GM19238 (cell line): ENCODE measurements around the gene VPS4A.
"Not testable (repeated sequence)": the region's sequence is repeated elsewhere in the genome, so short reads cannot be mapped to it uniquely, and the experiment has no call there.

ENCODE experiments used
- DNase-seq: peaks from one replicate; pipeline ENCODE4 v3.0.0; 2011; ENCODE audit warnings: low spot score; ENCODE audit not compliant: insufficient read length

Gene VPS4A

DNA sequence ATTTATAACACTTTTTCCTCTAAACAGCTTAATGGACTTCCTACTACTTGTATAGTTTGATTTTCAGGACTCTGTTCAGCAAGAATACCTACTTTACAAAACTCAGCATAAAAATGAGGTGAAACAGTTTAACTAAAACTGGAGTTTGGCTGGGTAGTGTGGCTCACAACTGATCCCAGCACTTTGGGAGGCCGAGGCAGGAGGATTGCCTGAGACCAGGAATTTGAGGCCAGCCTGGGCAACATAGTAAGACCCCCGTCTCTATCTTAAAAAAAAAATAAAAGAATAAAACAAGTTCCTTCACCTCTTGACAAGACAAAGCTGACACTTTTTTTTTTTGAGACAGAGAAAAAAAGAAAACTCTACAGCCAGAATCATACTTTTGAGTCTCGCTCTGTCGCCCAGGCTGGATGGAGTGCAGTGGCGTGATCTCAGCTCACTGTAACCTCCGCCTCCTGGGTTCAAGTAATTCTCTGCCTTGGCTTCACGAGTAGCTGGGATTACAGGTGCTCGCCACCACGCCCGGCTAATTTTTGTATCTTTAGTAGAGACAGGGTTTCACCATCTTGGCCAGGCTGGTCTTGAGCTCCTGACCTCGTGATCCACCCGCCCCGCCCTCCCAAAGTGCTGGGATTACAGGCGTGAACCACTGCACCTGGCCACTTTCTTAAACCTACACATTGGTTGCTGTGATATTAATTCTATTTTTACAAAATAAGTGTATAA lies 16.6 kb downstream of the VPS4A start:
- DNase-seq: no peak

DNA sequence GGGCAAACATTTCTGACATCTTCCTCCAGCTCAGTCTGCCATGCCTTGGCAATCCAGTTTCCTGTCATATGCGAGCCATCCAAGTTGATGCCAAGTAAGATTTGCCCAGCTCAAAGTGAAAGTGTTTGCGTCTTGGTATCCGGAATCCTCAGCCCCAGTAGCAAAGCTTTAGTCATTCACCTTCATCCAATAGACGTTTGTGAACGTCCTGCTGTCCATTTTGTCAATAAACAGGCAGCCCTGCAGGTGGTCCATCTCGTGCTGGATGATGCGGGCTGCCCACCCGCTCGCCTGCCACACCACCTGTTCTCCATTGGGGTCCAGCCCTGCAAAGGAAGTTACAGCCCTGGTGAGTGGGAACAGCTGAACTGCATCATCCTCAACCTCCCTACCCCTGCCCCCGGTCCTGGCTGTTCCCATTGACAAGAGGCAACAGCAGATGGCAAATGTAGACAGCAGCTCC lies 17.7 kb downstream of the VPS4A start:
- no peak for DNase-seq

DNA sequence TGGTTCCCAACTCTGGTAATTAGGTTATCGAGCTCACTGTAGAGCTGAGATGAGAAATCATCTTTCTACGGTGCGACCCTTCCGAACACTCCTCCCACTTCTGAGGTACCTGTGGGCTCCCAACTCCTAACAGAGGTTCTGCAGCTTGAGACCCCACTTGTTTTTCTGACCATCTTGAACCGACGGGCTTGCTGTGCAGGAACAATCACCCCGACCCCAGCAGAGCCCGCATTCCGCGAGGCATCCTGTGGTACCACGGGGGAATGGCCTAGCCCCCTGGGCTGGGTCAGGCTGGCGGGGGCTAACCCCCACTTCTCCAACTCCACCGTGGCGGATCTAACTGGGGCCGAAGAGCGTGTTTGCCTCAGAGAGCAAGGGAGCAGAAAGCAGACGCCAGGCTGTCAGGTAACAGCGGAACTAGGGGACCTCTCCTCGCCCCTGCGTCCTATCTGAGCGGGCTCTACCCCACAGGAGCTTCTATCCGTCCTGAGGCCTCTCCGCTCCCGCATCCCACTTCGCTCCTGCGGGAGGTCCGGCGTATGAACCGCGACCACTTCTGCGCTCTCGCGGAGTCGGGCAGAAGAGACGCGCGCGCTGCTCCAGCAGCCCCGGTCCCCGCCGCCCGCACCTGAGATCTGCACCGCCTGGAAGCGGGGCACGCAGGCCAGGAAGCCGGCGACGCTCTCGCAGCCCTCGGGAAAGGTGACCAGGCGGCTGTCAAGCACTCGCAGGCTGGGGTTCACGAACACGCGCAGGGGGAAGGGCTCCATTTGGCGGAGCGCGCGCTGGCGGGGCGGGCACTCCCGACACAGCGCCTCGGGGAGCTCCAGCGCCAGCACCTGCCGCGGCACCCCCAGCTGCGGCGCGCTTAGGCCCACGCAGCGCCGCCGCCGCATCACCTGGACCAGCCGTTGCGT lies 18.5 kb downstream of the VPS4A start:
- DNase-seq: no peak

DNA sequence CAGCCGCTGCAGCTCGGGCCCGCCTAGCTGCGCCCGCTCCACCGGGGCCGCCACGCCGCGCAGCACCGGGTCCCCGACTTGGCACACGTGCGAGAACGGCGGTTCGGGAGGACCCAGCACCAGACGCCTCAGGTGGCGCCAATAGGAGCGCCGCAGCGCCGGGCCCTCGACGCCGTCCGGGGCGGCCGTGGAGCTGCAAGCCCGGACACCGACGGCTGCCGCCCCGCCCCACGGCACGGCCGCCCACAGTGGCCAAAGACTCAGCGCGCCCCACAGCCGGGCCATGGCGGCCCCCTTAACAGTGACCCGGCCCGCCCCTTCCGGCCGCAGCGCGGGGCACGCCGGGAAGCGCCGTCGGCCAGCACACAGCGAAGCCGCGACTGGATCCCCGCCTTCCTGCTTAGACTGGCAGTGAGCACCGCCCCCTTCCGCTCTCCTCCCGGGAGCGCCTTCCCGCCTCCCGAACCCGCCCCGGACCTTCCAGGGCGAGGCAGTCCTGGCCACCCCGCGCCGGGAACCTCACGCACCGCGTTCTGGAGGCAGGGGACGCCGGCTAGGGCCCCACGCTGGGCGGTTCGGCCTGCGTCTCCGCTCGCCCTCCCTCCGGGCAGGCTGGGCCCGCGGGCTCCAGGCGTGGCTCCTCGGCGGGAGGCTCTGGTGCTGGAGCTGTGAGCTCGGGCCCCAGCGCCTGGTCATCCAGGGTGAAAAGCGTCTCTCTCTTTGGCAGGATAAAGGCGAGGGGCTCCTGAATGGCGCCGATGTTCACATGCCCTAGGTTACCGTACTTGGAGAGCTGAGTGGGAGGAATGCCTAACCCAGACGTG lies 19.3 kb downstream of the VPS4A start, which contains the start of gene PDF:
TSS of gene PDF (minus strand) at position 303 of the 824 bp plus-strand sequence. CDS start at position 285, 18 bp downstream.
- peak; percentile 95 for DNase-seq

DNA sequence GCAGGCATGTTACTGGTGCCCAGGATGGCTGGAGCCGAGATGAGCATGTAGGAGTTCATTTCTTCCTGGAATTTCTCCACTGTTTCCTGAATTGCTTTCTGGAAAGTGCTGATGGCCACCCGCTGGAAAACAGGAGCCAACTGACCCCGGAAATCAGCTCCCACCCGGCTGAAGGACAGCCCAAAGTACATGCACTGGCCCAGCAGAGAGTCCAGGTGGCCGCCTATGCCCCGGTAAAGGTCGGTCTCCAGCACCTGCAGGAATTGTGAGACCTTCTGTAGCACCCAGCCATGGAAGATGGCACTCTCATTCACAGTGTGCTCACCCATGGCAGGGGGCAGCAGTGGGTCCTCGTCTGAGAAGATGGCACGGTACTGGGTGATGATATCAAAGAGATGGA lies 23.5 kb downstream of the VPS4A start:
- DNase-seq: no peak

DNA sequence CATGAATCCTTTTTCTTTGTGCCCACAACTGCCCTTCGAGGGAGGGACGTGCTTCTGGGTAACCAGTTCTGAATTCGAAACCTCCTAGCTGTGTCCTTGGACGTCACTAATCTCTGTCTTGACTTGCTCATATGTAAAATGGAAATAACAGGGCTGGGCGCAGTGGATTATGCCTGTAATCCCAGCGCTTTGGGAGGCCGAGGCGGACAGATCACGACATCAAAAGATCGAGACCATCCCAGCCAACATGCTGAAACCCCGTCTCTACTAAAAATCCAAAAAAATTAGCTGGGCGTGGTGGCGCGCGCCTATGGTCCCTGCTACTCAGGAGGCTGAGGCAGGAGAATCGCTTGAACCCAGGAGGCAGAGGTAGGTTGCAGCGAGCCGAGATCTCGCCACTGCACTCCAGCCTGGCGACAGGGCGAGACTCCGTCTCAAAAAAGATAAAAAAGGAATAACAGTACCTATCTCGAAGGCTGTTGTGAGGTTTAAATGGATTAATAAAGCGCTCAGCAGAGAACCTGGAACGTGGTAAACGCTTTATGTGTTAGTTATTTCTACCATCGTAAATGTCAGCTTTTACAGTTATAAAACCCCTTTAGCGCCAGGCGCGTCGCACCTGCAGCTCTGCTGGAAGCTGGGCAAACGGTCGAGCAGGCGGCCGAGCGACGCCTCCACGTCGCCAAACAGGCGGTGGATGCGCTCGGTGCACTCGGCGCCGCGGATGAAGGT lies 27.6 kb downstream of the VPS4A start:
- DNase-seq: no peak

DNA sequence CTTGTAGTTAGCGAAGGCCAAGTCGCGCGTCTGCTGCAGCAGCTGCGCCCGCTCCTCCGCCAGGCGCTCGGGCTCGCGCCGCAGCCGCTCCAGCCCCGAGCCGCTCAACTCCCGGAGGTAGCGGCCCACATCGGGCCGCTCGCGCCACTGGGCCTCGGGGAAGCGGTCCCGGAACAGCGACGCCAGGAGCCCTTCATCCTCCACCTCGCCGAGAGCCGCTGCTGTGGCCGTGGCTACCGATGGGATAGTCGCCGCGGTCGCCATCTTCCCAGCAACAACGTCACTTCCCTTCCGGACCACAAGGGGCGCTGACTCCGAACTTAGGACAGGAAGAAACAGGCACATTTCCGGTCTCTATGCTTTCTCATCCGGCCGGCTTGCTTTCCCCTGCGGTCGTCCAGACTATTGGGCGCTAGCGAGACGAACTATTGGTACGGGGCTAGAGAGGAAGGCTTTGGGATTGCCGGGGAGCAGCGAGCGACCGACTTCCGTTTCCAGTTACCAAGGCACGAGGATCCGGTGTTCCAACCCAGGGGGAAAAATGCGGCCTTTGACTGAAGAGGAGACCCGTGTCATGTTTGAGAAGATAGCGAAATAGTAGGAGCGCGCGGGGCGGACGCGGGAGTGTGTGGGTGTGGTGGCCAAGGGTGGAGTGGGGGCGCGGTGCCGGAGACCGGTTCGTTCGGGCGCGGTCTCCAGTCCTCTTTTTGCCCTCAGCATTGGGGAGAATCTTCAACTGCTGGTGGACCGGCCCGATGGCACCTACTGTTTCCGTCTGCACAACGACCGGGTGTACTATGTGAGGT lies 28.3 kb downstream of the VPS4A start, which contains the start of the genes COG8 and NIP7:
TSS of gene COG8 (minus strand) at position 276 of the 806 bp plus-strand sequence. CDS start at position 264, 12 bp downstream.
TSS of gene NIP7 (plus strand) at position 484 of the 806 bp plus-strand sequence. CDS start at position 542, 58 bp downstream.
- peak; percentile 89 for DNase-seq

DNA sequence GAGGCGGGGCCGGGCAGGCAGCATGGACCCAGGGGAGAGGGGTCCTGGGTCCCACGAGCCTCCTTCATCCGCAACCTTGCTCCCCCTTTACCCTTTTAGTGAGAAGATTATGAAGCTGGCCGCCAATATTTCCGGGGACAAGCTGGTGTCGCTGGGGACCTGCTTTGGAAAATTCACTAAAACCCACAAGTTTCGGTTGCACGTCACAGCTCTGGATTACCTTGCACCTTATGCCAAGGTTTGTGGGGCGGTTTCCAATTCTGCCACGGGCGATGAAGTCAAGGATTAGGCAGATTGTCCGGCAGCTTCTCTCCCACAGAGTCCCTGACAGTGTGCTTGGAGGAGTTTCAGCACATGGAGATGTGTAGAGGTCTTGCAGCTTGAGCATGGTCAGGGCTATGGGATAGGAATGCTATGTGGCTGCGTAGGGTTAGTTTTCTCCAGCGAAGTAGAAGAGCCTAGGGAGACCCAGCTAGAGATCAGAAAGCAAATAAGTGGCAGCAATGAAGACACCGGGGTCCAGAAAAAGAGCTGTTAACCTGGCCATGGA lies 29.0 kb downstream of the VPS4A start:
- no peak for DNase-seq

DNA sequence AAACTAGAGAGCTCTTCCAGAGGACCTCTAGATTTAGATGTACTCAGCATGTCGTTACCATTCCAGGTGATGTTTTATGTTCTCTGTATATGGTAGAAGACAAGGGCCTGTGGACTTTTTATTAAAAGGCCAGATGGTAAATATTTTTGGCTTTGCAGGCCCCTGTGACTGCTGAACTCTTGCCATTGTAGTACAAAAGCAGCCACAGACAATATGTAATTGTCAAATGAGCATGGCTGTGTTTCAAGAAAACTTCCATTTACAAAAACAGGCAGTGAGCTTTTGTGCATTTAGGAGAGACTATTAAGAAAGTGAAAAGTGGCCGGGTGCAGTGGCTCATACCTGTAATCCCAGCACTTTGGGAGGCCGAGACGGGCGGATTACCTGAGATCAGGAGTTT lies 33.0 kb downstream of the VPS4A start:
- DNase-seq: no peak

DNA sequence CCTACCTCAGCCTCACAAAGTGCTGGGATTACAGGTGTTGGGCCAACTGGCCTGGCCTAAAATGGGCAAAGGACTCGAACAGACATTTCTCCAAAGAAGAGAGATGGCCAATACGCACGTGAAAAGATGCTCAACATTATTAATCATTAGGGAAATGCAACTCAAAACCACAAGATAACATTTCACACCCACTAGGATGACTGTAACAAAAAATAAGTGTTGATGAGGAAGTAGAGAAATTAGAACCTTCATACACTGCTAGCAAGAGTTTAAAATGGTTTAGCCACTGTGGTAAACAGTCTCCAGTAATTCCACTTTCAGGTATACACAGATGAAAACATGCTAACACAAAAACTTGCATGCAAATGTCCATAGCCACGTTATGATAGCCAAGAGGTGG lies 34.8 kb downstream of the VPS4A start:
- no peak for DNase-seq

DNA sequence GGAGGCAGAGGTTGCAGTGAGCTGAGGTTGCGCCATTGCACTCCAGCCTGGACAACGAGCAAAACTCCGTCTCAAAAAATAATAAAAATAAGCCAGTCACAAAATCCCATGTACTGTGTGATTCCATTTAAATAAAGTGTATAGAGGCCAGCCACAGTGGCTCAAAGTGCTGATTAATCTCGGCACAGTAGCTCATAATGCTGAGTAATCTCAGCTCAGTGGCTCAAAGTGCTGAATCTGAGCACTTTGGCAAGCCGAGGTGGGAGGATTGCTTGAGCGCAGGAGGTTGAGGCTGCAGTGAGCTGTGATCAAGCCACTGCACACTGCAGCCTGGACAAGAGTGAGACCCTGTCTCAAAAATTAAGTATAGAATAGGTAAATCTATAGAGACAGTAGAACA lies 35.5 kb downstream of the VPS4A start:
- DNase-seq: no peak

DNA sequence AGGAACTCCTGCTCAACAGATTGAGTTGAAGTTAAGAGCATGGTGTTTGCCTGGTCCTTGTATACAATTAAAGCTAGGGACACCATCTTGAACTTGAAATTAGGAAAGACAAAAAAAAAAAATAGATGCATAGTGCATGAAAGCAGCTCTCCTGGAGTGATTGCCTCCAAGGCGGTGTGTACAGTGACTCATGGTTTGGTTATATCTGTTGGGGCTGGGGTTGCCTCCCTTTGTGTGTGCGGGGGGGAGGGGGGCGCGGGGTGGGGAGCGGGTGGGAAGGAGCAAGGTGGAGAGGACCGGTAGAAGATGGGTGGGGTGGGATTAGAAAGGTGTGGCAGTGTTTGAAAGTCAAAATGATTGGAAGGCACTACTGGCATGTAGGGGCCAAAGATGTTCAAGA lies 37.1 kb downstream of the VPS4A start:
- DNase-seq: no peak

DNA sequence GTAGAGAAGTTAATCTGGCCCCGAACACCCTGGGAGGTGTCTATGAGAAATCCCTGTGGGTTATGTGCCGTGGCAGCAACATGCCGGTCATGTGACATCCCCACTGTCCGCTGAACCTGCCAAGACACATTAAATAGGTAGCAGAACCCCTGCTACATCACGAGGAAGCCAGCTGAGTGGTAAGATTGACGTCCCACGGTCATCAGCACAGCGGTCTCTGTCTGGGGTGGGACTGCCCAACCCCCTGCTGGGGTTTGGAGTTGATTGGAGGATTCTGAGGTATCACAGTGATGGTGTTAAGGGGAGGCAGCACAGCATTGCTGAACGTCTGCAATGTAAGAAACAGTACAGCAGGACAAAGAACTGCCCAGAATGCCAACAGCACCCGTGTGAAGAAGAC lies 38.4 kb downstream of the VPS4A start:
- no peak for DNase-seq

DNA sequence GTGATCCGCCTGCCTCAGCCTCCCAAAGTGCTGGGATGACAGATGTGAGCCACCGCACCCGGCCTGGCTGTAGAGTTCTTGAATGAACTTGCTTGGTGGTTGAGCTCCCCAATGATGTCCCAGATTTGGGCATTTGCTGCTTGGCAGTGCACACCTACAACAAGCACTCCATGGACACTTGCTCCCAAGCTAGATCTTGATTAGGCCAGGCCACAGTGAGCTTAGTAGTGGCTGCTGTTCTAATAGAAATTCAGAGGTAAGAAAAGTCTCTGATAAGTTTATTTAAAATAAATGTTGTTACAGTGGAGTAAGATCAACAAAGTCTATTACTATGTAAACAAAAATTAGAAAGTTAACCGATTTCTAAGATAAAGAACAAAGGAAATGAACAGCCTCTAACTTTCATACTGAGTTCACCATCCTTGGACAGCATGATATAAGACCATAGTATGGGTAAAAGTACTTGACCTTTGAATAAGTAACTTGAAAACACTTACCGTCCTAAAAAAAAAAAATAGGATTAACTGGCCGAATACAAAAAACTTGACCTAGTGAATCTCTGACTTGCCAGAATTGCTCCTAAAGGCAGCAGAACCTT lies 39.5 kb downstream of the VPS4A start:
- no peak for DNase-seq

DNA sequence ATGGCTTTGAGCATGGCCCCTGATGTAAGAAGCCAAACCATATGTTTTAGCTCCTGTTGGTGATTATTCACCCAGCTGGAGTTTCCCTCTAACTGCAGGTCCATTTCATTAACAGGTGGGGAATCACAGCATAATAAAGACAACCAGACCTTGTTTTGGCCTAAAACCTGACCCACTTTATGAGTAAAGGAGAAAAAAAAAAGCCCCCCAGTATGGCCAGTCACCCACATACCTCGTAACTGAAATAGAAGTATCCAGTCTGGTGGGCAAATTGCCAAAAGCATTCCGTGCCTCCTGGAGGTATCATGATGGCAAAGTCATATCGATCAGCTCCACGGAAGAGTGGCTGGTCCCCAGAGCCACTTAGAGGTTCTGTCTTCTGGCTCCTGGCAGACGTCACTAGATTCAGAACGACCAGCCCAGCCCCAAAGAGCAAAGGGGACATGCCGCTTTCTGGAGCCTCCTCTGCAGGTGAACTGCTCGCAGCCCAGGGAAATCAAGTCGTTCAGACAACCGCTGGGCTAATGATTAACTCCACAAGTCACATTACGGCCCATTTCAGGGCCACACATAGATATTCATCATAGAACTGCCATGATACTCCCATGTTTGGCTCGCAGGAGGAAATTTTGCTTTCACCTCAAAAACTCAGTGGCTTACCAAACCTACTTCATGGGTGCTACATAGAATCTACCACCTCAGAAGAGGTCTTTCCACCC lies 40.3 kb downstream of the VPS4A start, which contains the start of gene TMED6:
TSS of gene TMED6 (minus strand) at position 478 of the 719 bp plus-strand sequence. CDS start at position 445, 33 bp downstream.
- DNase-seq: no peak

DNA sequence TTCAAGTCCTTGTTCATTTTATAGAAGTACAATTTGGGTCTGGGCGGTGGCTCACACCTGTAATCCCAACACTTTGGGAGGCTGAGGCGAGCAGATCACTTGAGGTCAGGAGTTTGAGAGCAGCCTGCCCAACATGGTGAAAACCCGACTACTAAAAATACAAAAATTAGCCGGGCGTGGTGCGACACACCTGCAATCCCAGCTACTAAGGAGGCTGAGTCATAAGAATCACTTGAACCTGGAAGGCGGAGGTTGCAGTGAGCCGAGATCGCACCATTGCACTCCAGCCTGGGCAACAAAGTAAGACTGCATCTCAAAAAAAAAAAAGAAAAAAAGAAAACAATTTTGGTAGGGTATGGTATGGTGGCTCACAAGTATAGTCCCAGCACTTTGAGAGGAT lies 48.9 kb downstream of the VPS4A start:
- not testable (repeated sequence) for DNase-seq

DNA sequence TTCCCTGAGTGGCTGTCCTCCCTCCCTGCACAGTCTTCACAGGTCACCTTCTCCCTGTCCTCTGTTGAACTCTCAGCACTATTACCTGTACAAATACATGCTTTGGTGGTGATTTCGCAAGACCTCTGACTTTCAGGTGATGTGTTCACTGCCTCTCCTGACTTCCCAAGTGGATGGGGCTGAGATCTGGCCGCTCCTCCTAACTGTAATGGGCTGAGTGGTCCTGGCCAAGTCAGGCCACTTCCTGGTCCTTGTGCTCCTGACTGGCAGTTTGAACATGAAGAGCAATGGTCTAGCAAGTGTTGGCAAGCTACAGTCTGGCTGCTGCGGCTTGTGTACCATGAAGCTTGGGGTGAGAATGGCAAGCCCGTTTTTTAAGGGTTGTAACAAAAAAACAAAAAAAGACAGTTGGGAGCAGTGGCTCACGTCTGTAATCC lies 52.1 kb downstream of the VPS4A start:
- DNase-seq: no peak

DNA sequence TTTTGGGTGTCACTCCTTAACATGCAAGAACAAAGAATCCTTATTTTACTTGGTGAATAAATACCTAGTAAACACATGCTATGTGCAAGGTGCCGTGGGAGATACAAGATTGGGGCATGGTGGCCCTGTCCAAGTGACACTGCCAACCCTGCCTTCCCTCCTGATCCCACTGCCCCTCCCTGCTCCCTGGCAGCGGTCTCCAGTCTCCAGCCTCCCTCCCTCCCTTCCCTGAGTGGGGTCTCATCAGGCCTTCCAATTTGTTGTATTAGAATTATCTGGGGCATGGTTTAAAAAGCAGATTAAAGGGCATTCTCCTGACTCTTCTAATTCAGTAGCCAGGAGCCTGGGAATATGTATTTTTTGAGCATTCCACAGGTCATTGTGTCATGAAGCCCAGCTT lies 52.9 kb downstream of the VPS4A start:
- no peak for DNase-seq
